NCI-H82 treated with DMSO at 0.1 percent for 48 hours (cell line): ENCODE measurements around the gene DYNLRB1.
"Not testable (repeated sequence)": the region's sequence is repeated elsewhere in the genome, so short reads cannot be mapped to it uniquely, and the experiment has no call there.

Source experiments
- DNase-seq: peaks from one replicate; lab custom pipeline; 2025; ENCODE audit not compliant: unreplicated experiment; lab: John Stamatoyannopoulos, UW

The DYNLRB1 gene

GRCh38 chr20:34511891-34512265, 4.3 kb upstream of the DYNLRB1 start:
- DNase-seq: no peak

- DNase-seq: no peak
Observed at GRCh38 chr20:34512266-34512954, 3.8 kb upstream of the DYNLRB1 start.

GRCh38 chr20:34512955-34513419, 3.2 kb upstream of the DYNLRB1 start:
- DNase-seq: no peak

GRCh38 chr20:34514034-34514433, 2.2 kb upstream of the DYNLRB1 start:
- not testable (repeated sequence) for DNase-seq

GRCh38 chr20:34514897-34515483, 1.2 kb upstream of the DYNLRB1 start:
- peak; percentile 36 for DNase-seq

- DNase-seq: peak; percentile 47
Observed at GRCh38 chr20:34515484-34516246, 557 bp upstream of the DYNLRB1 start.

- DNase-seq: no peak
Observed at GRCh38 chr20:34517114-34517505, 888 bp downstream of the DYNLRB1 start.

GRCh38 chr20:34518863-34519262, 2.6 kb downstream of the DYNLRB1 start:
- DNase-seq: not testable (repeated sequence)

- DNase-seq: not testable (repeated sequence)
Observed at GRCh38 chr20:34519841-34520240, 3.6 kb downstream of the DYNLRB1 start.

- peak; percentile 30 for DNase-seq
Observed at GRCh38 chr20:34522969-34523871, 7.0 kb downstream of the DYNLRB1 start.

GRCh38 chr20:34524426-34524825, 8.2 kb downstream of the DYNLRB1 start:
- no peak for DNase-seq

- DNase-seq: no peak
Observed at GRCh38 chr20:34525342-34525708, 9.1 kb downstream of the DYNLRB1 start.

- DNase-seq: no peak
Observed at GRCh38 chr20:34525709-34526416, 9.6 kb downstream of the DYNLRB1 start.

- DNase-seq: no peak
Observed at GRCh38 chr20:34526466-34526865, 10.2 kb downstream of the DYNLRB1 start.

- DNase-seq: no peak
Observed at GRCh38 chr20:34527016-34527415, 10.8 kb downstream of the DYNLRB1 start.

- no peak for DNase-seq
Observed at GRCh38 chr20:34528921-34529297, 12.7 kb downstream of the DYNLRB1 start.

GRCh38 chr20:34529742-34530141, 13.5 kb downstream of the DYNLRB1 start:
- no peak for DNase-seq

- DNase-seq: no peak
Observed at GRCh38 chr20:34530342-34530741, 14.1 kb downstream of the DYNLRB1 start.

GRCh38 chr20:34531608-34532265, 15.5 kb downstream of the DYNLRB1 start:
- no peak for DNase-seq

GRCh38 chr20:34532320-34532719, 16.1 kb downstream of the DYNLRB1 start:
- no peak for DNase-seq
